HEK293 (cell line): Measurements from ENCODE around the gene GP2.

ENCODE experiments used
- CTCF ChIP-seq: fragments of 450-650 bp; formaldehyde crosslinking; IDR thresholded peaks from 2 replicates; pipeline ENCODE4 v1.5.1; 2016; ENCODE audit warnings: missing biosample characterization, missing genetic modification characterization
- KLF16 ChIP-seq: fragments of 450-650 bp; formaldehyde crosslinking; IDR thresholded peaks from 2 replicates; pipeline ENCODE4 v1.5.1; 2017; ENCODE audit warnings: missing biosample characterization, missing genetic modification characterization
- YY1 ChIP-seq: fragments of 450-650 bp; formaldehyde crosslinking; IDR thresholded peaks from 2 replicates; pipeline ENCODE4 v1.5.1; 2018; ENCODE audit warnings: missing biosample characterization, missing genetic modification characterization
- ZBTB1 ChIP-seq: fragments of 450-650 bp; formaldehyde crosslinking; IDR thresholded peaks from 2 replicates; pipeline ENCODE4 v1.5.1; 2016; ENCODE audit warnings: missing biosample characterization, missing genetic modification characterization
- ZIC2 ChIP-seq: fragments of 450-650 bp; formaldehyde crosslinking; IDR thresholded peaks from 2 replicates; pipeline ENCODE4 v1.5.1; 2016; ENCODE audit warnings: missing biosample characterization, missing genetic modification characterization
- ZNF16 ChIP-seq: fragments of 450-650 bp; formaldehyde crosslinking; IDR thresholded peaks from 2 replicates; pipeline ENCODE4 v1.5.1; 2016; ENCODE audit warnings: low read depth, missing biosample characterization, missing genetic modification characterization
- ZNF529 ChIP-seq: fragments of 450-650 bp; formaldehyde crosslinking; IDR thresholded peaks from 2 replicates; pipeline ENCODE4 v1.5.1; 2017; ENCODE audit warnings: missing genetic modification characterization, missing biosample characterization; ENCODE audit not compliant: insufficient replicate concordance
- TF ChIP-seq, protein P1 (sequence below): fragments of 450-650 bp; formaldehyde crosslinking; IDR thresholded peaks from 2 replicates; pipeline ENCODE4 v1.5.1; 2016; ENCODE audit warnings: missing biosample characterization, missing genetic modification characterization
- TF ChIP-seq, protein P2 (sequence below): fragments of 450-650 bp; formaldehyde crosslinking; IDR thresholded peaks from 2 replicates; pipeline ENCODE4 v1.5.1; 2016; ENCODE audit warnings: missing biosample characterization, missing genetic modification characterization
- TF ChIP-seq, protein P3 (sequence below): fragments of 450-650 bp; formaldehyde crosslinking; IDR thresholded peaks from 2 replicates; pipeline ENCODE4 v1.5.1; 2017; ENCODE audit warnings: missing biosample characterization, missing genetic modification characterization
- TF ChIP-seq, protein P4 (sequence below): fragments of 450-650 bp; formaldehyde crosslinking; IDR thresholded peaks from 2 replicates; pipeline ENCODE4 v1.5.1; 2016; ENCODE audit warnings: missing biosample characterization, missing genetic modification characterization

- TF ChIP-seq, protein P1, sequence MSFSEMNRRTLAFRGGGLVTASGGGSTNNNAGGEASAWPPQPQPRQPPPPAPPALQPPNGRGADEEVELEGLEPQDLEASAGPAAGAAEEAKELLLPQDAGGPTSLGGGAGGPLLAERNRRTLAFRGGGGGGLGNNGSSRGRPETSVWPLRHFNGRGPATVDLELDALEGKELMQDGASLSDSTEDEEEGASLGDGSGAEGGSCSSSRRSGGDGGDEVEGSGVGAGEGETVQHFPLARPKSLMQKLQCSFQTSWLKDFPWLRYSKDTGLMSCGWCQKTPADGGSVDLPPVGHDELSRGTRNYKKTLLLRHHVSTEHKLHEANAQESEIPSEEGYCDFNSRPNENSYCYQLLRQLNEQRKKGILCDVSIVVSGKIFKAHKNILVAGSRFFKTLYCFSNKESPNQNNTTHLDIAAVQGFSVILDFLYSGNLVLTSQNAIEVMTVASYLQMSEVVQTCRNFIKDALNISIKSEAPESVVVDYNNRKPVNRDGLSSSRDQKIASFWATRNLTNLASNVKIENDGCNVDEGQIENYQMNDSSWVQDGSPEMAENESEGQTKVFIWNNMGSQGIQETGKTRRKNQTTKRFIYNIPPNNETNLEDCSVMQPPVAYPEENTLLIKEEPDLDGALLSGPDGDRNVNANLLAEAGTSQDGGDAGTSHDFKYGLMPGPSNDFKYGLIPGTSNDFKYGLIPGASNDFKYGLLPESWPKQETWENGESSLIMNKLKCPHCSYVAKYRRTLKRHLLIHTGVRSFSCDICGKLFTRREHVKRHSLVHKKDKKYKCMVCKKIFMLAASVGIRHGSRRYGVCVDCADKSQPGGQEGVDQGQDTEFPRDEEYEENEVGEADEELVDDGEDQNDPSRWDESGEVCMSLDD (tag by site-specific recombination): no peak
- TF ChIP-seq, protein P2, sequence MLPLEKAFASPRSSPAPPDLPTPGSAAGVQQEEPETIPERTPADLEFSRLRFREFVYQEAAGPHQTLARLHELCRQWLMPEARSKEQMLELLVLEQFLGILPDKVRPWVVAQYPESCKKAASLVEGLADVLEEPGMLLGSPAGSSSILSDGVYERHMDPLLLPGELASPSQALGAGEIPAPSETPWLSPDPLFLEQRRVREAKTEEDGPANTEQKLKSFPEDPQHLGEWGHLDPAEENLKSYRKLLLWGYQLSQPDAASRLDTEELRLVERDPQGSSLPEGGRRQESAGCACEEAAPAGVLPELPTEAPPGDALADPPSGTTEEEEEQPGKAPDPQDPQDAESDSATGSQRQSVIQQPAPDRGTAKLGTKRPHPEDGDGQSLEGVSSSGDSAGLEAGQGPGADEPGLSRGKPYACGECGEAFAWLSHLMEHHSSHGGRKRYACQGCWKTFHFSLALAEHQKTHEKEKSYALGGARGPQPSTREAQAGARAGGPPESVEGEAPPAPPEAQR: no peak
- no peak for TF ChIP-seq CTCF (tag by site-specific recombination)
- no peak for TF ChIP-seq YY1 (tag by site-specific recombination)
- TF ChIP-seq ZIC2 (tag by site-specific recombination): no peak
- no peak for TF ChIP-seq KLF16
- TF ChIP-seq ZBTB1 (tag by site-specific recombination): no peak
- TF ChIP-seq, protein P3, sequence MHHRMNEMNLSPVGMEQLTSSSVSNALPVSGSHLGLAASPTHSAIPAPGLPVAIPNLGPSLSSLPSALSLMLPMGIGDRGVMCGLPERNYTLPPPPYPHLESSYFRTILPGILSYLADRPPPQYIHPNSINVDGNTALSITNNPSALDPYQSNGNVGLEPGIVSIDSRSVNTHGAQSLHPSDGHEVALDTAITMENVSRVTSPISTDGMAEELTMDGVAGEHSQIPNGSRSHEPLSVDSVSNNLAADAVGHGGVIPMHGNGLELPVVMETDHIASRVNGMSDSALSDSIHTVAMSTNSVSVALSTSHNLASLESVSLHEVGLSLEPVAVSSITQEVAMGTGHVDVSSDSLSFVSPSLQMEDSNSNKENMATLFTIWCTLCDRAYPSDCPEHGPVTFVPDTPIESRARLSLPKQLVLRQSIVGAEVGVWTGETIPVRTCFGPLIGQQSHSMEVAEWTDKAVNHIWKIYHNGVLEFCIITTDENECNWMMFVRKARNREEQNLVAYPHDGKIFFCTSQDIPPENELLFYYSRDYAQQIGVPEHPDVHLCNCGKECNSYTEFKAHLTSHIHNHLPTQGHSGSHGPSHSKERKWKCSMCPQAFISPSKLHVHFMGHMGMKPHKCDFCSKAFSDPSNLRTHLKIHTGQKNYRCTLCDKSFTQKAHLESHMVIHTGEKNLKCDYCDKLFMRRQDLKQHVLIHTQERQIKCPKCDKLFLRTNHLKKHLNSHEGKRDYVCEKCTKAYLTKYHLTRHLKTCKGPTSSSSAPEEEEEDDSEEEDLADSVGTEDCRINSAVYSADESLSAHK: no peak
- TF ChIP-seq, protein P4, sequence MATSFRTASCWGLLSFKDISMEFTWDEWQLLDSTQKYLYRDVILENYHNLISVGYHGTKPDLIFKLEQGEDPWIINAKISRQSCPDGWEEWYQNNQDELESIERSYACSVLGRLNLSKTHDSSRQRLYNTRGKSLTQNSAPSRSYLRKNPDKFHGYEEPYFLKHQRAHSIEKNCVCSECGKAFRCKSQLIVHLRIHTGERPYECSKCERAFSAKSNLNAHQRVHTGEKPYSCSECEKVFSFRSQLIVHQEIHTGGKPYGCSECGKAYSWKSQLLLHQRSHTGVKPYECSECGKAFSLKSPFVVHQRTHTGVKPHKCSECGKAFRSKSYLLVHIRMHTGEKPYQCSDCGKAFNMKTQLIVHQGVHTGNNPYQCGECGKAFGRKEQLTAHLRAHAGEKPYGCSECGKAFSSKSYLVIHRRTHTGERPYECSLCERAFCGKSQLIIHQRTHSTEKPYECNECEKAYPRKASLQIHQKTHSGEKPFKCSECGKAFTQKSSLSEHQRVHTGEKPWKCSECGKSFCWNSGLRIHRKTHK: no peak
- no peak for TF ChIP-seq ZNF16 (tag by site-specific recombination)
- TF ChIP-seq ZNF529 (tag by site-specific recombination): no peak
Measured at GRCh38 chr16:20327444-20328041, at the start of gene GP2.
